GM10266 (cell line): ENCODE measurements around the gene PEAK3.

Experiments used
- DNase-seq: peaks from one replicate; pipeline ENCODE4 v3.0.0; 2012; ENCODE audit errors: extremely low spot score
- TF ChIP-seq, protein P1 (sequence below): IDR thresholded peaks from 2 replicates; pipeline ENCODE4 v1.5.1; 2012; ENCODE audit warnings: mild to moderate bottlenecking, low read depth; ENCODE audit not compliant: control insufficient read depth, insufficient read depth; ENCODE audit errors: missing control alignments

PEAK3 gene

DNA sequence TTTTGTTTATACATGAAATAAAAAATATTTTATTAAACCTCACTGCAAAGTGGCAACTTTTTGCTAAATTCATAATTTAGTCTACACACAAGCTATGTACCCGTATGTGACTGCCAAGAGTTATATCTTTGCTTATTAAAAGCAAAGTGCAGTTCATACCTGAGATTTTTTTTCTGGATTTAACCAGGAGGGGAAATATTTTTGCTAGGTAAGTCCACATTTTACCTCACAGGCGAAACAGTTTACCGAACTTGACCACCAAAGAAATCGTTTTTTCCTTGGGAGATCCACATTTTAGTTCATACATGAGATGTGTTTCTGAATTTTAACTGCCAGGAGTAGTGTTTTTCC, 13.5 kb downstream of the PEAK3 start:
- DNase-seq: no peak
- TF ChIP-seq, protein P1, sequence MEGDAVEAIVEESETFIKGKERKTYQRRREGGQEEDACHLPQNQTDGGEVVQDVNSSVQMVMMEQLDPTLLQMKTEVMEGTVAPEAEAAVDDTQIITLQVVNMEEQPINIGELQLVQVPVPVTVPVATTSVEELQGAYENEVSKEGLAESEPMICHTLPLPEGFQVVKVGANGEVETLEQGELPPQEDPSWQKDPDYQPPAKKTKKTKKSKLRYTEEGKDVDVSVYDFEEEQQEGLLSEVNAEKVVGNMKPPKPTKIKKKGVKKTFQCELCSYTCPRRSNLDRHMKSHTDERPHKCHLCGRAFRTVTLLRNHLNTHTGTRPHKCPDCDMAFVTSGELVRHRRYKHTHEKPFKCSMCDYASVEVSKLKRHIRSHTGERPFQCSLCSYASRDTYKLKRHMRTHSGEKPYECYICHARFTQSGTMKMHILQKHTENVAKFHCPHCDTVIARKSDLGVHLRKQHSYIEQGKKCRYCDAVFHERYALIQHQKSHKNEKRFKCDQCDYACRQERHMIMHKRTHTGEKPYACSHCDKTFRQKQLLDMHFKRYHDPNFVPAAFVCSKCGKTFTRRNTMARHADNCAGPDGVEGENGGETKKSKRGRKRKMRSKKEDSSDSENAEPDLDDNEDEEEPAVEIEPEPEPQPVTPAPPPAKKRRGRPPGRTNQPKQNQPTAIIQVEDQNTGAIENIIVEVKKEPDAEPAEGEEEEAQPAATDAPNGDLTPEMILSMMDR: no peak

GRCh38 chr19:2266183-2266993, 15.6 kb downstream of the PEAK3 start:
- TF ChIP-seq, protein P1: no peak
- DNase-seq: peak; percentile 80

- peak; percentile 44 for DNase-seq
- TF ChIP-seq, protein P1: peak; percentile 70
Measured at GRCh38 chr19:2261438-2262172, 20.4 kb downstream of the PEAK3 start.

DNA sequence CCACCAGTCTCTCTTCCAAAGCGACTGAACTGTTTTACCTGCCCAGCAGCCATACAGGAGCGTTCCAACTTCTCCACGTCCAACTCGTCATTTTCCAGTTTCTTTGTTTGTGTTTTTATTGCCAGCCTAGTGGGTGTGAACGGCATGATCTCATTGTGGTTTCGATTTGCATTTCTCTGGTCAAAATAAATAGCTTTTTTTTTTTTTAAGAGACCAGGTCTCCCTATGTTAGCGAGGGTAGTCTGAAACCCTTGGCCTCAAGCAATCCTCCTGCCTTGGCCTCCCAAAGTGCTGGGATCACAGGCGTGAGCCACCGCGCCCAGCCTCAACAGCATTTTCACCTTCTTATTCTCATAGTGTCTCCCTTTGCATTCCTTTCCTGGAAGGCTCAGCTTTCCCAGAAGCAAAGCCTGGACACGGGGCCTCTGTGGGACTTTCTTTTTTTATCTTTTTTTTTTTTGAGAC, 21.6 kb downstream of the PEAK3 start:
- no peak for DNase-seq
- TF ChIP-seq, protein P1: no peak

GRCh38 chr19:2259336-2259735, 22.6 kb downstream of the PEAK3 start:
- no peak for DNase-seq
- TF ChIP-seq, protein P1: no peak

DNA sequence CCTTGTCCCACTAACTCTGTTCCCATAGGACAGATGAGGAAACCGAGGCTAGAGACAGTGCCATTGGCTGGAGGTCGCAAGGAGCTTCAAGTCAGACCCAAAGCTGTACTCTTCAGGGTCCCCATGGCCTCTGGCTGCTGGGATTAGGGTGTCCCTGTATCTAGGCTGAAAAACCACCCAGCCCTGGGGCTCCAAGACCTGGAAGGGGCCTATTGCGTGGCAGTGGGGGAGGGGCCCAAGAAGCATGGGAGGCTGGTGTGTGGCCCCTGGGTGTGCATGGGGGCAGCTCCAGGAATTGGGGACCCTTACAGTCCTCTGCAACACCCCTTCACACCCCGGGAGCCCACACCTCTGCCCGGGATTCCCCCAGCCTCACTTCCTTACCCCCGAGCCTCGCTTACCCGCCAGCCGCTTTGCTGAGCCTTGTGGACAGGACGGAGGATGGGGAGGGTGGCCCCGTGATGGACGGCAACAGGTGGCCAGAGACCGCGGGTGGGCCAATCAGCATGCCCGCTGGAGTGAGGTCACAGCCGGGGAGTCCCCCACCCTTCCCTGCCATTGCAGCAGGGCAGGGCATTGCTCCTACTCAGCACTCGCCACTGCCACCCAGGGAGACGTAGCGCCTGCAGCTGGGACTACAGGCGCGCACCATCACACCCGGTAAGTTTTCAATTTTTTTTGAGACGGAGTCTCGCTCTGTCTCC, 25.8 kb downstream of the PEAK3 start, which contains the start of gene JSRP1:
Gene JSRP1, minus strand, starts transcription at position 436 of the 704 bp plus-strand sequence. CDS start 1,103 bp downstream, outside the sequence.
- no peak for DNase-seq

More for the DNA sequence above, 25.8 kb downstream of the PEAK3 start, which contains the start of gene JSRP1:
- TF ChIP-seq, protein P1: no peak
